Gastrocnemius medialis (tissue), 4 donors: ENCODE measurements around the gene ZC3H12D.

Experiments used
- POLR2A ChIP-seq, 2 donors: fragments of 450-650 bp; IDR thresholded peaks; one replicate each; pipeline ENCODE4 v1.6.1; 2017; ENCODE audit warnings: antibody characterized with exemption in 2 of 2, mild to moderate bottlenecking in 2 of 2, moderate library complexity in 2 of 2
- TF ChIP-seq, protein P1 (sequence below), 5 experiments: fragments of 450-650 bp in 3 of 5; fragments of 200-600 bp in 2 of 5; sonication (generic) in 2 of 5; IDR thresholded peaks in 4 of 5; conservative IDR thresholded peaks in 1 of 5; 1 replicate in 4 of 5; 2 replicates in 1 of 5; pipeline ENCODE4 v1.5.1; 2016 to 2019; ENCODE audit warnings: antibody characterized with exemption in 5 of 5, mild to moderate bottlenecking in 3 of 5, moderate library complexity in 3 of 5

DNA sequence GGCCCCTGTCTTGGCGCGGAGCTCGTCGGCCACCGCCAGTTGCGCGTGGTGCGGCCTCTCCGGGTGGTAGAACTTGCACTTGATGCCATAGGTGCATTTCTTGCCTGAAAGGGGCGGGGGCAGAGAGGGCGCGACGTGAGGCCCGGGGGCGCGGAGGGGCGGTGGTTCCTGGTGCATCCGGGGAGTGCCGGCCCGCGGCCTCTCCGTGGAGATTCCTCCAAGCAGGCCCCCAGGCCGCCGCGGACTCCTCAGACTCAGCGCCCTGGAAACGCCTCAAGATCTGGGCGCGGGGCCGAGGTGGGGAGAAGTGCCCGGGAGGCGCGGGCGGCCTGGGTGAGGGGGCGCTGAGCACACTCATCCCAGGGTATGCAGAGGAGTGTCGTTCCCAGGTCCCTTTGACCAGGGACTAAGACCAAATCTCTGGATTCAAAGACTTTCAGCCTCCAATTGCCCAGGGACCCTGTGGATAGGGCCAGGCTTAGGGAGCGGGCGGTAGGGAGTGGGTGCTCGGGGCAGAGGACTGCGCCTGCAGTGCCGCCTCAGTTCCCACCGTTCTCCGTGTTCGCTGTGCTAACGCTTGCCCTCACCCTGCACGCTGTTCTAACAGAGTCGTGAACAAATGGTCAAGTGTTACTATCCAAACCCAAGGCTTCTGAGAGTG is 33.3 kb downstream of the ZC3H12D start:
- TF ChIP-seq, protein P1, sequence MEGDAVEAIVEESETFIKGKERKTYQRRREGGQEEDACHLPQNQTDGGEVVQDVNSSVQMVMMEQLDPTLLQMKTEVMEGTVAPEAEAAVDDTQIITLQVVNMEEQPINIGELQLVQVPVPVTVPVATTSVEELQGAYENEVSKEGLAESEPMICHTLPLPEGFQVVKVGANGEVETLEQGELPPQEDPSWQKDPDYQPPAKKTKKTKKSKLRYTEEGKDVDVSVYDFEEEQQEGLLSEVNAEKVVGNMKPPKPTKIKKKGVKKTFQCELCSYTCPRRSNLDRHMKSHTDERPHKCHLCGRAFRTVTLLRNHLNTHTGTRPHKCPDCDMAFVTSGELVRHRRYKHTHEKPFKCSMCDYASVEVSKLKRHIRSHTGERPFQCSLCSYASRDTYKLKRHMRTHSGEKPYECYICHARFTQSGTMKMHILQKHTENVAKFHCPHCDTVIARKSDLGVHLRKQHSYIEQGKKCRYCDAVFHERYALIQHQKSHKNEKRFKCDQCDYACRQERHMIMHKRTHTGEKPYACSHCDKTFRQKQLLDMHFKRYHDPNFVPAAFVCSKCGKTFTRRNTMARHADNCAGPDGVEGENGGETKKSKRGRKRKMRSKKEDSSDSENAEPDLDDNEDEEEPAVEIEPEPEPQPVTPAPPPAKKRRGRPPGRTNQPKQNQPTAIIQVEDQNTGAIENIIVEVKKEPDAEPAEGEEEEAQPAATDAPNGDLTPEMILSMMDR (IDR thresholded peaks at IDR 0.05 in 4 of 5, conservative IDR thresholded peaks at IDR 0.05 in 1 of 5) = no peak
- no peak for TF ChIP-seq POLR2A (IDR thresholded peaks at IDR 0.05)
